Measurements from ENCODE around the gene MAML3. TPM values are rescaled to one million over a fixed set of nuclear protein-coding genes. Genes with fewer than 3 reads are reported as not detected.

Gene MAML3
- total RNA-seq, 1 donor from 2014 or later = 24.8 TPM

DNA sequence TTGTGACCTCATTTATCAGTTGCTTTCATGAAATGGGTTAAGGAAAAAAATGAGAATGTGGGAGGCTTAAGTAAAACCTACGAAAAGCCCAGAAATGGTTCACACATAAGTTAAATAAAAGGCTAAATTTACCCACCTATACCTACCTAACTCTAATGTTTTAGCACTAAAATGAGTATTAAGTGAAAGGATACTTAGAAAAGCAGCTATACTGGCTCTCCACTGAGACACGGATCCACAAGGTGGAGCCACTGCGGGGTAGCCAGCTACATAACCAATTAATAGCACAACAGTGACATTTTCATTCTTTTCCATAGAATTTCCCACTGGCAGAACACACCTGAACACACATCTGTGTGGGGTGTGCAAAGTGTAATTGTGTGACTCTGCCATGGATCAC lies 101.9 kb downstream of the MAML3 start:
- Mint-ChIP-seq H3K27me3 (ENCODE audit: low read depth) (no peaks in the 10 kb centered on the region), H3K4me3 (no peak overlapping the region), H3K27ac (no peak overlapping the region), H3K4me1 (peaks cover 45% of the 10 kb centered on the region), H3K36me3 (no peaks in the 10 kb centered on the region), H3K9me3 (no peaks in the 10 kb centered on the region)
- DNase-seq (ENCODE audit: low spot score in 2 of 2, unreplicated experiment in 2 of 2) = no peak
- TF ChIP-seq CTCF (IDR thresholded peaks at IDR 0.05; ENCODE audit: unreplicated experiment) = no peak

DNA sequence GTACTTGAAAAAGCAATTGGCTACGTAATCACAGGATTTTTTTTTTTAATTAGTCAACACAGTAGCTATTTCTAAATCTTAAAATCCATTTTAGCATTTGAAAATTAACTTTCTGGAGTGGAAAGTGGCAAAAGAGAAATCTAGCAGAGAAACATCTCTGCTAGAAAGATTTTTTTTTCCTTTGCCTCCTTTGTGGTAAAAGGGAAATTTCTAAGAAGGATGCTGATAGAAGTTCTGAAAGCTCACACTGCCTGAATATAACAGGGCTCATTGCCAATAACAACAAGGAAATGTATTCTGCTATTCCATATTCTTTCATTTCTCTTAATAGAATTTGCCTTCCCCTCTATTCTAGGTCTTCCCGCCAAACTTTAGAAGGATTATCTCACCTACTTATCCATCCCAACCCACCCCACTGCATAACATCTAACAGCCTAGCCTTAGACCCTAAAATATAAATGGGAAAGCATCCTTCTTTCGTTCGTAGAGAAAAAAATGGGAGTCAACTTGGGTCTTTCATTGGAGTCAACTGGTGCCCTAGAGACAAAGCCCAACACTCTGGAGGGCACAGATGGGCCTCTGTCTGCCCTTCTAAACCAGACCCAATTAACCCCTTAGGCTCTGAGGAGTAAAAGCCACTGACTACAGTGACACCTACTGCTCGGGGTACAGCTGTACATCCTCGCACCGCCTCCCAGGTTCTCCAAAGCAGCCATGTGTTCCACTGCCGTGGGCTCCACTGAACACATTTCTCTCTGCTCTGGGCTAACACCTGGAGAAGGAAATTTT lies 103.9 kb downstream of the MAML3 start:
- DNase-seq (ENCODE audit: low spot score in 2 of 2, unreplicated experiment in 2 of 2) = no peak
- no peak overlapping the region for H3K4me3 Mint-ChIP-seq
- H3K36me3 Mint-ChIP-seq = no peaks in the 10 kb centered on the region
- peaks cover 59% of the 10 kb centered on the region for H3K4me1 Mint-ChIP-seq
- H3K9me3 Mint-ChIP-seq = no peaks in the 10 kb centered on the region
- H3K27me3 Mint-ChIP-seq (ENCODE audit: low read depth) = no peaks in the 10 kb centered on the region
- H3K27ac Mint-ChIP-seq = peak overlapping the region; percentile 94
- TF ChIP-seq CTCF (IDR thresholded peaks at IDR 0.05; ENCODE audit: unreplicated experiment) = no peak

DNA sequence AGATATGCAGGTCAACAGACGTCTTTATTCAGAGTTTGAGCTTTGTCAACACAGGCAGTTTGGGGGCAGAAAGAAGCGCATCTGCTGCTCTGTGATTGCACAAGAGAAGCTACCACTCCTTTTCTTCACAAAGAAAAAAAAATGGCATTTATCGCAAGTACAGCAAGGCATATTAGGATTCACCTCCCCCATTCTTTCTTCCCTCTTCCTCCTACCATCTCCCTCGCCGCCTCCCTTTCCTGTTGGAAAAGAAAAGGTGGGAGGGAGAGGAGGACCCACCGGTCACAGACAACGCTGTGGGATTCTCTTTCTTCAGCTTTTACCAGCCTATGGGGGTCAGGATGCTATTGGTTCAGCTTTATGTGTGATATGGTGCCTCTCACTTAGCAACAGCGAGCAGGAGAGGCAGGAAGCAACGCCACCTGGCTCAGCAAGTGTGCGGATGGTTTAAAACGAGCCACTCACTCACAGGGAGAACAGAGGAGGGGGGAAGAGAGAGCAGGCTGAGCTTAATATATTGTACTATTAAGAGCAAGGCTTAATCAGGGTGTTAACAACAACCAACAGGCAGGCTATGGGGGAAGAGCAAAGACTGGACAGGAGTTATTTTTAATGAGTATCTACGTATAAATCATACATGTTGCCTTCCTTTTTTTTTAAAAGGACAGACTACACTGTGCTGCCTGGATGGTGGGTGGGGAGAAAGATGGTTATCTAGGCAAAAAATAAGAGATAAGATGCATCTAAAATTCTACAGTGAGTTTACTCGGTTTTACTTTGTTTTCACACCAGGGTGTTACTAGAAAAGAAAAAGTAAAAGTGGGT lies 104.7 kb downstream of the MAML3 start:
- Mint-ChIP-seq H3K27ac (peak overlapping the region; percentile 94), H3K4me1 (peaks cover 66% of the 10 kb centered on the region), H3K27me3 (ENCODE audit: low read depth) (no peaks in the 10 kb centered on the region), H3K9me3 (no peaks in the 10 kb centered on the region), H3K36me3 (no peaks in the 10 kb centered on the region), H3K4me3 (peak overlapping the region; percentile 57)
- DNase-seq (ENCODE audit: low spot score in 2 of 2, unreplicated experiment in 2 of 2) = peak; percentile 20 to 44
- TF ChIP-seq CTCF (IDR thresholded peaks at IDR 0.05; ENCODE audit: unreplicated experiment) = no peak

DNA sequence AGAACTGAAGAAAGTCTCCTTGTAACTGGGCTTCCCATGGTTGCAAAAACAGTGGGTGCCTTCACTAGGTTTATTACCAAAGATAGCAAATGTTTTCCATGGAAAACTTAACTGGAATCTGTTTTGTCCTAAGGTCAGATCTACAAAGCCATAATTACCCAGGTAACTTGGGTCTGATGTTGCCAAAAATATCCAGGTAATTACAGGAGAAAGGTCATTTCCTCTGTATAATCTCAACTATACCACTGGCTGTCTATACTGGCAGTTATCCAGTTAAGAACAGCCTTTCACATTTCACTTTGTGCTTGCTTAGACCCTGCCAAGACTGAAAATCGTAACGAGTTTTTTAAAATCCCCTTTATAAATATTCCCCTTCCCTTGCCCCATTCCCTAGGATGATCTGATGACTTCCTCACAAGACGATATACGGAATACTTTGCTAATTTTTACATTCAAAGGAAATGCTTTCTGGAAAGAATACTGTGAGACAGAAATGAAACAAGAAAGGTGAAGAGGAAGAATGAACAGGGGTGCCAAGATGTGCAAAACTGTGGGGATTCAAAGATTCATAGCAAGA lies 105.5 kb downstream of the MAML3 start:
- TF ChIP-seq CTCF (IDR thresholded peaks at IDR 0.05; ENCODE audit: unreplicated experiment) = no peak
- peak overlapping the region; percentile 94 for H3K27ac Mint-ChIP-seq
- no peaks in the 10 kb centered on the region for H3K27me3 Mint-ChIP-seq (ENCODE audit: low read depth)
- DNase-seq (ENCODE audit: low spot score in 2 of 2, unreplicated experiment in 2 of 2) = no peak
- H3K4me3 Mint-ChIP-seq = peak overlapping the region; percentile 57
- H3K4me1 Mint-ChIP-seq = peaks cover 72% of the 10 kb centered on the region
- no peaks in the 10 kb centered on the region for H3K36me3 Mint-ChIP-seq
- H3K9me3 Mint-ChIP-seq = no peaks in the 10 kb centered on the region

- H3K4me1 Mint-ChIP-seq = peaks cover 72% of the 10 kb centered on the region
- peak overlapping the region; percentile 3 for H3K4me3 Mint-ChIP-seq
- peak overlapping the region; percentile 94 for H3K27ac Mint-ChIP-seq
- DNase-seq (ENCODE audit: low spot score in 2 of 2, unreplicated experiment in 2 of 2) = no peak
- no peaks in the 10 kb centered on the region for H3K36me3 Mint-ChIP-seq
- no peak for TF ChIP-seq CTCF (IDR thresholded peaks at IDR 0.05; ENCODE audit: unreplicated experiment)
- no peaks in the 10 kb centered on the region for H3K9me3 Mint-ChIP-seq
- H3K27me3 Mint-ChIP-seq (ENCODE audit: low read depth) = no peaks in the 10 kb centered on the region
These were observed 106.2 kb downstream of the MAML3 start for GRCh38 chr4:140047786-140048185.

Data from mesothelial cell of epicardium (in vitro differentiated cells).